ENCODE measurements around the gene C1QTNF12.
A peak's percentile ranks its signal among the peaks of the same experiment; 100 is the strongest.

The C1QTNF12 gene, protein sequence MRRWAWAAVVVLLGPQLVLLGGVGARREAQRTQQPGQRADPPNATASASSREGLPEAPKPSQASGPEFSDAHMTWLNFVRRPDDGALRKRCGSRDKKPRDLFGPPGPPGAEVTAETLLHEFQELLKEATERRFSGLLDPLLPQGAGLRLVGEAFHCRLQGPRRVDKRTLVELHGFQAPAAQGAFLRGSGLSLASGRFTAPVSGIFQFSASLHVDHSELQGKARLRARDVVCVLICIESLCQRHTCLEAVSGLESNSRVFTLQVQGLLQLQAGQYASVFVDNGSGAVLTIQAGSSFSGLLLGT

DNA sequence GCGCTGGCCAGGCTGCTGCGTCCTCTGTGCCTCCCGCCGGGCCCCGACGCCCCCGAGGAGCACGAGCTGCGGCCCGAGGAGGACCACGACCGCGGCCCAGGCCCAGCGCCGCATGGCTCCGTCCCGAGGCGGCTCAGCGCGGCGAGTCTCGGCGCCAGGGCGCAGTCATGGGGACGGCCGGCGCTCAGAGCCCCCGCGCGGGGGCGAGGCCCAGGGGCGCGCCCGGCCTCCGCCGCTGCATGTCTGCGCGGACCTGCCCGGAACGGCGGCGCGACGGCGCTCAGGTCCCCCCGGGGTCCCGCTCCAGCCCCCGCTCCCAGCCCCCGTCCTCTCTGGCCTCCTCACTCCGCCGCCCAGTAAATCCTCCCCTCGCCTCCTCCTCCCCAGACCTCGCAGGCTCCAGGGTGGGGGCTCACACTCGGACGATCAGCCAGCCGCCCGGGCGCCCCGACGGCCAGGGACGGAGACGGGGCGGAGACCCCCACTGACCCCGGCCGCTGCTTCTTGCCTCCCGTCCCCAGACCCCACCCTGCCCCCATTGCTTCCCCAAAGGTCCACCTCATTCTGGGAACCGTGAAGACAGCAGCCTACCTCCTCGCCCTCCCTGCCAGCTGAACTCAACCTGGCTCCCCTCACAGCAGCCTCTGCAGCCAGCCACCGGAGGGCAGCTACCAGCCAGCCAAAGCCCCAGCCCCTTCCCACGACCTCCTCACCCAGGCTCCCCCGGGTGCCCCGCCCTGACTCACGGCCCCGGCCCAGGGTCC lies at the start of gene C1QTNF12:
TSS of gene C1QTNF12 (minus strand) at position 146 of the 764 bp plus-strand sequence. CDS start at position 114, 32 bp downstream.
- DNase-seq = peak in 1 of 2 experiments; percentile 57

- DNase-seq = no peak
These were observed 48.8 kb upstream of the C1QTNF12 start for GRCh38 chr1:1295154-1295923.

DNA sequence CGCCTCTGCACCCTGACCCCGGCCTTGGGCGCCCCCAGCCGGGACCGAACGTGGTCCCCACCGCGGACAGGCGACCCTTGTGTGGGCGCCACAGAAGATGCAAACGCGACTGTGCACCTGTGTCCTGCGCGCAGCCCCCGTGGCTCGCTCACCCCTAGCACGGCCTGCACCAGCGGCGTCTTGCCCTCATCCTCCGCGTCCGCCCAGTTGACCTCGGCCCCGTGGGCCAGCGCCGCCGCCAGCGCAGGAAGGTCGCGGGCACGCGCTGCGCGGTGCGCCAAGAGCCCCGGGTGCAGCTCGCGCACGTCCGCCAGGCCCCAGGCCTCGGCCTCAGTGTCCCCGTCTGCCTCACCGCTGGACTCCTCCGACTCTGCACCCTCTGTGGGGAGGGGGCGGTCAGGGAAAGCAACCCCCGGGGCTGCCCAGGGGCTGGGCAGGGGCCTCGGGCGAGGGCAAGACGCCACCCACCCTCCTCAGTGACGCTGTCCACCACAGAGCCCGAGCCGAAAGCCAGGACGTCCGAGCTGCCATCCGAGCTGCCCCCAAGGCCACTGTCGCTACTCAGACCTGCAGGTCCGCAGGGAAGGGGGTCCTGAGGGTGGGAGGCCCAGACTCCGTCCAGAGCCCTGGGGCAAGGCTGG lies 47.8 kb upstream of the C1QTNF12 start:
- no peak for DNase-seq

DNA sequence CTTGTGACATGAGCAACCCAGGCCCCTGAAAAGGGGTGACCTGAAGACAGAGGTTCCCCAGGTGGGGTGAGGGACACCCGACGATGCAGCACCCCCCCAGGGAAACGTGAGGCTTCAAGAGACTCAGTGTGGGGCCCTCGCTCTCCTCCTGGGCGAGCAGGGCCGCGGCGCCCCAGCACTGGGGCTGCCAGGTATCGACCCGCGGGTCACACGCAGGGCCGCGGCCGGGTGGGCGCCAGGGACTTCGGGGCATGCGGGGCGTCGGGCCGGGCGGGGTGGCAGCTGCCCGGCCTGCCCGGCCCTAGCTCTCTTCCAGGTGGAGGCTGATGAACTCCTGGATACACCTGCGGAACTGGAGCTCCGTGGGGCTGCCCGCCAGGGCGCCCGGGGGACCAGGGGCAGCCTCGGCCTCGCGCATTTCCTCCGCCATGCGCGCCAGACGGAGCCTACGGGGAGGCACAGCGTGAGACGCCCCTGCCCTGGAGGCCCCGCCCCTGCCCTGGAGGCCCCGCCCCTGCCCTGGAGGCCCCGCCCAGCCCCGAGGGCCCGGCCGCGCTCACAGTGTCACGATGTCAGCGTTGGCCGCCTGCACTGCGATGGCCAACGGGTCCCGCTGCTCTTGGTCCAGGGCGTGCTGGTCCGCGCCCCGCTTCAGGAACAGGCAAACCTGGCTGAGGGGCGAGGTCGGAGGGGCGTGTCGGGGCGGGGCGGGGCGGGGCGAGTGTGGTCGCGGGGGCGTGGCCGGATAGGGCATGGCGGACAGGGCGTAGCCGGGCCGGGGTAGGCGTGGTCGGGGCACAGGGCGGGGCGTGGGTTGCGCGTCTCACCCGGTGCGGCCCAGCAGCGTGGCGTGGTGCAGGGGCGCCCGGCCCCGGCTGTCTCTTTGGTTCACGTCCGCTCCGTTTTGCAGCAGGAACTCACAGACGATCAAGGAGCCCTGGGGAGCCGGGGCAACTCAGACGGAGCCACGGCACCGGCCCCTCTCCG lies 47.0 kb upstream of the C1QTNF12 start:
- DNase-seq = no peak

GRCh38 chr1:1292851-1293250 lies 46.3 kb upstream of the C1QTNF12 start:
- no peak for DNase-seq

- no peak for DNase-seq
These were observed 45.9 kb upstream of the C1QTNF12 start for GRCh38 chr1:1292442-1292779.

DNA sequence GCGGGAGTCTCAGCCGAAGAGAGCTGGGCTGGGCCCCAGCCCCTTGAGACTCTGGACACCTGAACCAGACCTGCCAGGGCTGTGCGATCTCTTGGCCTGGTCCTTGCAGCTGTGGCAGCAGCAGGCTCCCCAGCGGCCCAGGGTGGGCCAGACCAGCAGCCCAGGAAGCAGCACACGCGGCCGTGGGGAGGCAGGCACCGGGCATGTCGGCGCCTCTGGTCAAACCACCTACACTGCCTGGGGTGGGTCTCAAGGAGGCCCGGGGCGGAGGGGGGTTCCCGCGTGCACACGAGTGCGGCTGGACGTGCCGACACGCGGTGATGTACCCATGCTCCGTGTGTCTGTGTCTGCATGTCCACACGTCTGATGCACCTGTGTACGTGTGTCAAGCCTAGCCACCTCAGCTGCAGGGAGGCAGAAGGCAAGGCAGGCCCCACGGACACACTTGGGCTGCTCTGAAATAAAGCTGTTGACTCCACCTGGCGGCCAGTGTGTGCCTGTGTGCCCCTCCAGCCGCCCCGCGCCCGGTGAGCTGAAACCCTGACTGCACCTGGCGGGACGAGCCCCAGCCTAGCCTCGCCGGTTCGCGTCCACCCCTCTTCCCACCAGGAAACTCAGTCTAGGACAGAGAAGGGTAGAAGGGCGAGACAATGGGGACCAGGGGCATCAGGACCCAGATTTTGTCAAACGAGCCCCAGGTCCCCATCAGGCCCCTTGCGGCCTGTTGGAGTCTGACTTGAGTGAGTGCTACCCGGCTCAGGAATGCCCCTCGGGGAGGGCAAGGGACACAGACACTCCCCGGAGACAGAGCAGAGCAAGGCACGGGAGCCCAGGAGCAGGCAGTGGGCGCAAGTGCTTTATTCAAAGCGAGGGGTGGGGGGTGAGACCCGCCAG lies 45.3 kb upstream of the C1QTNF12 start:
- peak; percentile 78 to 94 for DNase-seq

- DNase-seq = peak in 1 of 2 experiments; percentile 72
These were observed 44.6 kb upstream of the C1QTNF12 start for GRCh38 chr1:1291023-1291528.

GRCh38 chr1:1290238-1290731 lies 43.8 kb upstream of the C1QTNF12 start:
- DNase-seq = peak in 1 of 2 experiments; percentile 88

GRCh38 chr1:1287288-1288110 lies 41.0 kb upstream of the C1QTNF12 start:
- DNase-seq = peak in 1 of 2 experiments; percentile 68

DNA sequence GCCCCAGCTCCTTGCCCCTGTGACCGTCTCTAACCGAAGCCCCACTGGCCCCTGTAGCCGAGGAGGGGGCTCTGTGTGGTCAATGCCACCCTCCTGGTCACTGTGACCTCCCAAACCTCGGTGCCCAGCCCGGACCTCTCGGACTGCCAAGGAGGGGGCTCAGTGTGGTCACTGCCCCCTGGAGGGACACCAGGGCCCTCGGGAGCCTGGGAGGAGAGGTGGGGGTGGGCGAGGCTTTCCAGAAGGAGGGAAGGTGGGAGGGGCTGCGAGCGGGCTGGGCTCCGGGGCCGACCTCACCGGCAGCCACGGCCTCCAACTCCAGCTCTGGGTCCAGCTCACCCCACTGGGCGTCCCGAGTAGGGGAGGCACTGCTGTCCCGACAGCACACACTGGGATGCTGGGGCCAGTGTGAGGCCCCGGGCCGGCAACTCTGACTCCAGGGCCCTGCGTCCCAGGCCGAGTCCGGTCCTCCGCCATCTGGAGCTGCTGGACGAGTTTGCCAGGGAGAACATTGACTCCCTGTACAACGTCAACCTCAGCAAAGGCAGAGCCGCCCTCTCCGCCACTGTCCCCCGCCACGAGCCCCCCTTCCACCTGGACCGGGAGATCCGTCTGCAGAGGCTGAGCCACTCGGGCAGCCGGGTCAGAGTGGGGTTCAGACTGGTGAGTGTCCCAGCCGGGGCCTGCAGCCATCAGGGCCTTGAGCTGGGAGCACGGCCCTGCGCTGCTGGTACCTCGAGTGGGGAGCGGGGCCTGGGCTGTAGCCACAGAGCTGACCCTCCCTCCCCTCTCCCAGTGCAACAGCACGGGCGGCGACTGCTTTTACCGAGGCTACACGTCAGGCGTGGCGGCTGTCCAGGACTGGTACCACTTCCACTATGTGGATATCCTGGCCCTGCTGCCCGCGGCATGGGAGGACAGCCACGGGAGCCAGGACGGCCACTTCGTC lies 40.1 kb upstream of the C1QTNF12 start:
- DNase-seq = no peak

DNA sequence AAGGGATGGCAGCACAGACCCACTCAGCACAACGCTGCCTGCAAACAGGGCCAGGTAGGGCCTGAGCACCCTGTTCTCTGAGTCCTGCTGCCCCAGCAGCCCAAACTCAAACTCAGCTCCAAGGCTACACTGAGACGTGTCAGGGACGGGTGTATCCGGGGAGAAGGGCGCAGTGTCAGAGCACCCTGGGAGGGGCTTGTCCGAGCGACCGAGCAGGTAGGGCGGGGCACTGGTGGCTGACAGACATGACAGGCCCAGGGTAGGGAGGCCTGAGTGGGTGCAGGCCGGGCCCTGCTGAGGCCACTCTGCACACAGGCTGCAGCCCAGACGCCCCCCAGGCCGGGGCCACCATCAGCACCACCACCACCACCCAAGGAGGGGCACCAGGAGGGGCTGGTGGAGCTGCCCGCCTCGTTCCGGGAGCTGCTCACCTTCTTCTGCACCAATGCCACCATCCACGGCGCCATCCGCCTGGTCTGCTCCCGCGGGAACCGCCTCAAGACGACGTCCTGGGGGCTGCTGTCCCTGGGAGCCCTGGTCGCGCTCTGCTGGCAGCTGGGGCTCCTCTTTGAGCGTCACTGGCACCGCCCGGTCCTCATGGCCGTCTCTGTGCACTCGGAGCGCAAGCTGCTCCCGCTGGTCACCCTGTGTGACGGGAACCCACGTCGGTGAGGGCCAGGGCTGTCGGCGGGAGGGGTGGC lies 39.2 kb upstream of the C1QTNF12 start:
- no peak for DNase-seq

- no peak for DNase-seq
These were observed 38.6 kb upstream of the C1QTNF12 start for GRCh38 chr1:1285102-1285571.

- no peak for DNase-seq
These were observed 37.9 kb upstream of the C1QTNF12 start for GRCh38 chr1:1284221-1285101.

- DNase-seq = peak in 1 of 2 experiments; percentile 75
These were observed 37.3 kb upstream of the C1QTNF12 start for GRCh38 chr1:1283821-1284220.

DNA sequence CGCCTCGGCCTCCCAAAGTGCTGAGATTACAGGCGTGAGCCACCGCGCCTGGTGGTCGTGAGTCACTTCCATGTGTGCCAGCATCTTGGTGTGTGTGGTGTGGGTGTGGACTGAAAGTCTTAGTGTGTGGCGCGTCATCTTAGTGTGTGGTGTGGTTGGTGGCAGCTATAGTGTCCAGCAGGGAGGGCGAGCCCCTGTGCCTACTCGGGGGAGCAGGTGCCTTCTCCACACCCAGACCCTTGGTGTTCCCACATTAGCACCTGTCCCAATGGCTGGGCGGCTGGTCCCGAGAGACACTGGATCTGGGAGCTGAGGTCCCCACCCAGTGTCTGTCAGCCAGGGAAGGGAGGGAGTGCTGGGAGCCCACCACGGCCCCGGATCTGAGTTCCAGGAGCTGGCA lies 36.5 kb upstream of the C1QTNF12 start:
- no peak for DNase-seq

Measured in NCI-H526 (cell line).